Ovary (tissue), 9 donors: ENCODE results near the gene IL9R. TPM values are rescaled to one million over a fixed set of nuclear protein-coding genes. Genes with fewer than 3 reads are reported as not detected.

Experiments
- polyA plus RNA-seq, 2 donors: library from polyadenylated mRNA; stranded (reverse); fragments of 200-250 nt in 1 of 2; fragments of 350-450 nt in 1 of 2; fragmentation: Illumina TruSeq in 1 of 2; extraction: RNeasy Lipid Tissue Mini Kit (QIAGEN cat#74804) in 1 of 2; gene quantifications; one replicate each; pipeline ENCODE4 v1.2.3, GENCODE V29; 2013 to 2014
- total RNA-seq, 7 donors: library from RNA; depleted of rRNA in 2 of 7; stranded (reverse); fragments of >200 nt in 2 of 7; fragmentation: NEBNext Ultra II Directional in 3 of 7; extraction: Animal tissue kit (Norgen Biotek cat#: 25700) in 3 of 7; gene quantifications; one replicate each; pipeline versions ENCODE4 v1.1.0 to v1.2.4, GENCODE V29; 2016 to 2023
- donor health status: DM: no; HTN: no; CAD: no; lungs with moderate emphysema.
- donor health status: DM: no; HTN: no; CAD: no.
- donor health status: Bipolar disorder and iron deficiency.
- donor health status: DM: yes; HTN: yes; CAD: no.
- donor health status: DM: no; HTN: no; CAD: no.
- donor health status: DM: yes; HTN: yes; CAD: no.

IL9R gene
- total and polyA plus RNA-seq, 9 donors = 0.05 to 0.20 (median 0.12) TPM; not detected in 5

Other genes with a start within 250 kb of the IL9R start
- 10 to 100 TPM; 15.9 to 29.5 (median 23.0) TPM for gene VAMP7, start 116.4 kb upstream of the IL9R start, total RNA-seq
- 10 to 100 TPM; 21.2 to 42.9 TPM for gene VAMP7, start 116.4 kb upstream of the IL9R start, polyA plus RNA-seq